HCT116 (cell line): ENCODE results near the gene SOAT2. TPM values are rescaled to one million over a fixed set of nuclear protein-coding genes. Genes with fewer than 3 reads are reported as not detected.

Experiments
- ATAC-seq: fragments of 200-7000 bp; cut with Tn5 transposase; 2 replicates; pipeline ENCODE4 v1.9.1; 2020; ENCODE audit warnings: mild to moderate bottlenecking, moderate library complexity
- BruUV-seq: library from RNA; stranded (reverse); fragments of 400-500 nt; replicated peaks from 2 replicates; lab custom pipeline; 2021; lab: Mats Ljungman, UMichigan
- CTCF ChIA-PET: fragments of 300-600 bp; sonication (Branson Sonifier 250); formaldehyde crosslinking; loops from one replicate; lab custom pipeline; 2021; ENCODE audit warnings: antibody characterized with exemption; lab: Charles Lee
- POLR2A ChIA-PET: fragments of 300-600, 350-600 bp; sonication (Branson Sonifier 250); formaldehyde crosslinking; loops from one replicate; lab custom pipeline; 2021; ENCODE audit warnings: antibody characterized with exemption; lab: Charles Lee
- RAD21 ChIA-PET, 2 experiments: fragments of 300-600 bp; sonication (Branson Sonifier 250); formaldehyde crosslinking; loops; one replicate each; lab custom pipeline; 2023; ENCODE audit warnings: low total read pairs in 2 of 2; ENCODE audit not compliant: uncharacterized antibody in 2 of 2, unreplicated experiment in 2 of 2, low non-redundant PET in 1 of 2; lab: Charles Lee
- DNase-seq: peaks from one replicate; pipeline ENCODE4 v3.0.0-alpha.2; 2010; ENCODE audit warnings: low read depth, low spot score
- H2AFZ ChIP-seq: fragments of 200-600 bp; shearing (Covaris generic), sonication (generic); 2 replicates; pipeline ENCODE4 v1.6.1; 2017; ENCODE audit warnings: low read depth, mixed run types, mixed read lengths, antibody characterized with exemption, low read length; ENCODE audit not compliant: poor library complexity, severe bottlenecking
- H3K27ac ChIP-seq: 2 replicates; pipeline ENCODE4 v1.5.1; 2012; ENCODE audit warnings: low read depth, low read length
- H3K27me3 ChIP-seq: fragments of 200-600 bp; sonication (generic); 2 replicates; pipeline ENCODE4 v1.6.1; 2016; ENCODE audit warnings: mixed run types, low read length, mixed read lengths; ENCODE audit not compliant: insufficient read depth
- H3K36me3 ChIP-seq, 2 experiments: fragments of 200-500 bp in 1 of 2; fragments of 200-600 bp in 1 of 2; sonication (Bioruptor generic) in 1 of 2; sonication (generic) in 1 of 2; 2 replicates each; pipeline versions ENCODE4 v1.5.1 to v1.6.1; 2014 to 2016; ENCODE audit warnings: low read length in 2 of 2, inconsistent platforms in 1 of 2, mixed read lengths in 1 of 2, mixed run types in 1 of 2; ENCODE audit not compliant: insufficient read depth in 2 of 2, control insufficient read depth in 1 of 2
- H3K4me1 ChIP-seq, 2 experiments: fragments of 200-600 bp in 1 of 2; sonication (generic) in 1 of 2; 2 replicates each; pipeline versions ENCODE4 v1.5.1 to v1.6.1; 2012 to 2017; ENCODE audit warnings: low read length in 2 of 2, inconsistent platforms in 1 of 2, mild to moderate bottlenecking in 1 of 2, mixed read lengths in 1 of 2, mixed run types in 1 of 2, moderate library complexity in 1 of 2; ENCODE audit not compliant: insufficient read depth in 2 of 2, control insufficient read depth in 1 of 2
- H3K4me2 ChIP-seq: fragments of 200-600 bp; sonication (generic); 2 replicates; pipeline ENCODE4 v1.6.1; 2017; ENCODE audit warnings: mixed run types, low read length, mixed read lengths
- H3K4me3 ChIP-seq, 2 experiments: fragments of 200-600 bp in 1 of 2; sonication (generic) in 1 of 2; replicated peaks in 1 of 2; 2 replicates each; pipeline ENCODE4 v1.5.1; 2011 to 2016; ENCODE audit warnings: low read length in 2 of 2, control low read depth in 1 of 2, low read depth in 1 of 2, mild to moderate bottlenecking in 1 of 2, mixed read lengths in 1 of 2, mixed run types in 1 of 2
- H3K79me2 ChIP-seq: fragments of 200-600 bp; sonication (generic); 2 replicates; pipeline ENCODE4 v1.6.1; 2017; ENCODE audit warnings: mild to moderate bottlenecking, mixed run types, low read length, moderate library complexity, mixed read lengths; ENCODE audit not compliant: insufficient read depth
- H3K9ac ChIP-seq: fragments of 200-600 bp; sonication (generic); 2 replicates; pipeline ENCODE4 v1.6.1; 2016; ENCODE audit warnings: low read length, mixed read lengths
- H3K9me2 ChIP-seq: fragments of 200-600 bp; sonication (generic), shearing (Covaris generic); 2 replicates; pipeline ENCODE4 v1.6.1; 2017; ENCODE audit warnings: mixed run types, mild to moderate bottlenecking, moderate library complexity; ENCODE audit not compliant: insufficient read depth
- H3K9me3 ChIP-seq, 2 experiments: fragments of 200-500 bp in 1 of 2; fragments of 200-600 bp in 1 of 2; sonication (Bioruptor generic) in 1 of 2; sonication (generic) in 1 of 2; 2 replicates each; pipeline ENCODE4 v1.6.1; 2014 to 2017; ENCODE audit warnings: low read length in 2 of 2, mixed read lengths in 2 of 2, inconsistent platforms in 1 of 2, low read depth in 1 of 2, mild to moderate bottlenecking in 1 of 2, mixed run types in 1 of 2, moderate library complexity in 1 of 2; ENCODE audit not compliant: control insufficient read depth in 1 of 2, insufficient read depth in 1 of 2
- H4K20me1 ChIP-seq: fragments of 200-600 bp; sonication (generic), shearing (Covaris generic); 2 replicates; pipeline ENCODE4 v1.6.1; 2017; ENCODE audit warnings: mixed run types, mild to moderate bottlenecking, moderate library complexity; ENCODE audit not compliant: insufficient read depth
- CEBPB ChIP-seq: IDR thresholded peaks from 2 replicates; pipeline ENCODE4 v1.6.1; 2012; ENCODE audit warnings: low read depth
- EGR1 ChIP-seq: IDR thresholded peaks from 2 replicates; pipeline ENCODE4 v1.6.1; 2012; ENCODE audit warnings: low read depth
- ELF1 ChIP-seq: IDR thresholded peaks from 2 replicates; pipeline ENCODE4 v1.6.1; 2012; ENCODE audit warnings: low read depth, borderline replicate concordance
- EZH2 ChIP-seq: fragments of 200-600 bp; sonication (generic); IDR thresholded peaks from 2 replicates; pipeline ENCODE4 v1.6.1; 2017; ENCODE audit warnings: antibody characterized with exemption, mixed run types
- EZH2phosphoT487 ChIP-seq: fragments of 200-600 bp; IDR thresholded peaks from 2 replicates; pipeline ENCODE4 v1.6.1; 2018; ENCODE audit warnings: antibody characterized with exemption, borderline replicate concordance
- FOSL1 ChIP-seq: IDR thresholded peaks from 2 replicates; pipeline ENCODE4 v1.6.1; 2012; ENCODE audit warnings: low read depth
- POLR2A ChIP-seq: IDR thresholded peaks from 2 replicates; pipeline ENCODE4 v1.7.0; 2011; ENCODE audit warnings: borderline replicate concordance; ENCODE audit not compliant: insufficient read depth, insufficient read length; ENCODE audit errors: extremely low read depth
- POLR2AphosphoS5 ChIP-seq: IDR thresholded peaks from 2 replicates; pipeline ENCODE4 v1.6.1; 2011; ENCODE audit warnings: mild to moderate bottlenecking, low read depth, low read length, moderate library complexity
- RAD21 ChIP-seq: IDR thresholded peaks from 2 replicates; pipeline ENCODE4 v1.6.1; 2012; ENCODE audit warnings: low read depth, mild to moderate bottlenecking
- REST ChIP-seq: IDR thresholded peaks from 2 replicates; pipeline ENCODE4 v1.6.1; 2012; ENCODE audit warnings: low read depth
- SIN3A ChIP-seq: IDR thresholded peaks from 2 replicates; pipeline ENCODE4 v1.6.1; 2012; ENCODE audit warnings: low read depth
- SP1 ChIP-seq: IDR thresholded peaks from 2 replicates; pipeline ENCODE4 v1.6.1; 2012; ENCODE audit warnings: low read depth
- YY1 ChIP-seq: IDR thresholded peaks from 2 replicates; pipeline ENCODE4 v1.6.1; 2011; ENCODE audit warnings: low read length, low read depth, moderate library complexity, mild to moderate bottlenecking; ENCODE audit not compliant: insufficient replicate concordance; ENCODE audit errors: extremely low read depth
- ZFX ChIP-seq: fragments of 450-650 bp; IDR thresholded peaks from 2 replicates; pipeline ENCODE4 v1.6.1; 2017
- ZNF274 ChIP-seq: fragments of 200-500 bp; sonication (Bioruptor generic); IDR thresholded peaks from 2 replicates; pipeline ENCODE4 v1.6.1; 2014; ENCODE audit warnings: mild to moderate bottlenecking, low read depth, low read length, inconsistent platforms
- intact Hi-C: fragments of 100-400 bp; cut with micrococcal nuclease; formaldehyde crosslinking; loops from 2 replicates; pipeline ENCODE4 v1.10.0; 2022
- total RNA-seq: library from RNA; stranded (reverse); gene quantifications from one replicate; pipeline ENCODE4 v1.2.1, GENCODE V29; 2021; ENCODE audit not compliant: unreplicated experiment
- TF ChIP-seq, protein P1 (sequence below): IDR thresholded peaks from 2 replicates; pipeline ENCODE4 v1.6.1; 2012
- TF ChIP-seq, protein P2 (sequence below): IDR thresholded peaks from 2 replicates; pipeline ENCODE4 v1.6.1; 2012

The SOAT2 gene
- total RNA-seq, 1 experiment from 2014 or later = 0.17 TPM

GRCh38 chr12:53079226-53080117, 23.8 kb upstream of the SOAT2 start, which contains the start of gene SPRYD3:
TSS of gene SPRYD3 (minus strand) at chr12:53079390. CDS start at chr12:53079333, 57 bp downstream.
- Histone ChIP-seq H3K27ac (peak within 1 kb of the TSS; percentile 72), H3K4me2 (peak within 1 kb of the TSS; percentile 92), H3K9me2 (no peaks in the 10 kb centered on the region)

More at GRCh38 chr12:53079226-53080117, 23.8 kb upstream of the SOAT2 start, which contains the start of gene SPRYD3:
- Histone ChIP-seq H3K9me3 (no peaks in the 10 kb centered on the region), H3K9ac (peak within 1 kb of the TSS; percentile 78), H4K20me1 (no peaks in the 10 kb centered on the region), H3K79me2 (peaks cover 21% of the 10 kb centered on the region; the same call in 1 of the 2 replicates), H3K36me3 (peaks cover 9 to 20% of the 10 kb centered on the region in 2 experiments; a peak in 2 of 4 replicates), H3K27me3 (no peaks in the 10 kb centered on the region), H2AFZ (peak within 1 kb of the TSS; percentile 29), H3K4me1 (peaks cover 9 to 25% of the 10 kb centered on the region in 2 experiments)
- BruUV-seq = TSS peak; percentile 96
- POLR2A ChIA-PET = interaction anchor here (0.7 to 2.6 kb wide), 23 partner anchors 9 to 300 kb away, joined by 3 to 27 read pairs (median 5); partner anchors contain the start of genes CSAD, EIF4B, IGFBP6 and KRT8
- ATAC-seq = peak; percentile 98
- intact Hi-C loops = loop anchor here (1.0 kb wide), 2 partner anchors 16 to 20 kb away; no protein-coding TSS in a partner anchor
- CTCF ChIA-PET = interaction anchor here (0.8 to 3.3 kb wide), 14 partner anchors 8 to 242 kb away, joined by 3 to 33 read pairs (median 4); partner anchors contain the start of gene AAAS
- peak; percentile 89 for DNase-seq
- RAD21 ChIA-PET = interaction anchor here (0.5 to 2.0 kb wide), 7 partner anchors 13 to 81 kb away, joined by 3 to 6 read pairs (median 5); no protein-coding TSS in a partner anchor
- no peak for TF ChIP-seq EZH2
- peak; percentile 7; the same call in 1 of the 2 replicates for TF ChIP-seq EGR1
- TF ChIP-seq EZH2phosphoT487 = no peak
- TF ChIP-seq, protein P1, sequence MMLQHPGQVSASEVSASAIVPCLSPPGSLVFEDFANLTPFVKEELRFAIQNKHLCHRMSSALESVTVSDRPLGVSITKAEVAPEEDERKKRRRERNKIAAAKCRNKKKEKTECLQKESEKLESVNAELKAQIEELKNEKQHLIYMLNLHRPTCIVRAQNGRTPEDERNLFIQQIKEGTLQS = no peak
- peak; percentile 83 for TF ChIP-seq POLR2A
- TF ChIP-seq ELF1 = peak; percentile 33; the same call in 1 of the 2 replicates
- TF ChIP-seq, protein P2, sequence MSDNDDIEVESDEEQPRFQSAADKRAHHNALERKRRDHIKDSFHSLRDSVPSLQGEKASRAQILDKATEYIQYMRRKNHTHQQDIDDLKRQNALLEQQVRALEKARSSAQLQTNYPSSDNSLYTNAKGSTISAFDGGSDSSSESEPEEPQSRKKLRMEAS = peak; percentile 25; the same call in 1 of the 2 replicates
- no peak for TF ChIP-seq REST
- peak; percentile 93 for TF ChIP-seq POLR2AphosphoS5
- TF ChIP-seq YY1 = peak; percentile 22
- TF ChIP-seq SP1 = peak; percentile 99
- no peak for TF ChIP-seq RAD21
- no peak for TF ChIP-seq ZNF274
- TF ChIP-seq SIN3A = no peak; the same call in none of the 2 replicates
- no peak for TF ChIP-seq CEBPB
- TF ChIP-seq FOSL1 = no peak
- peak; percentile 50; the same call in 1 of the 2 replicates for TF ChIP-seq ZFX
- TF ChIP-seq, all 23 proteins: peak for 8
- H3K4me3 ChIP-seq = peak within 1 kb of the TSS; percentile 67 to 81
